Stimulated activated CD4-positive, alpha-beta T cell treated with anti-CD3 and anti-CD28 coated beads, TNF-alpha, amount 100 ng/mL, for 24 hours (primary cell): ENCODE measurements around the gene RPTOR.
"Not testable (repeated sequence)": the region's sequence is repeated elsewhere in the genome, so short reads cannot be mapped to it uniquely, and the experiment has no call there.

Experiments
- DNase-seq, 3 experiments: peaks; one replicate each; pipeline ENCODE4 v3.0.0-alpha.2; 2020; ENCODE audit warnings: low read depth in 3 of 3

The RPTOR gene

GRCh38 chr17:80795754-80796153 lies 251.1 kb downstream of the RPTOR start:
- no peak for DNase-seq

- no peak for DNase-seq
These were observed 251.8 kb downstream of the RPTOR start for GRCh38 chr17:80796430-80796861.

GRCh38 chr17:80797222-80797621 lies 252.6 kb downstream of the RPTOR start:
- DNase-seq, result not testable (repeated sequence)

- no peak for DNase-seq
These were observed 253.3 kb downstream of the RPTOR start for GRCh38 chr17:80797741-80798594.

GRCh38 chr17:80798595-80799537 lies 254.2 kb downstream of the RPTOR start:
- DNase-seq, result no peak

GRCh38 chr17:80799538-80800480 lies 255.2 kb downstream of the RPTOR start:
- no peak for DNase-seq

GRCh38 chr17:80800481-80801391 lies 256.1 kb downstream of the RPTOR start:
- no peak for DNase-seq

- no peak for DNase-seq
These were observed 258.2 kb downstream of the RPTOR start for GRCh38 chr17:80802626-80803450.

- no peak for DNase-seq
These were observed 259.1 kb downstream of the RPTOR start for GRCh38 chr17:80803451-80804428.

GRCh38 chr17:80804466-80804865 lies 259.8 kb downstream of the RPTOR start:
- DNase-seq, result no peak

GRCh38 chr17:80805032-80805751 lies 260.6 kb downstream of the RPTOR start:
- DNase-seq, result no peak

GRCh38 chr17:80807014-80807413 lies 262.4 kb downstream of the RPTOR start:
- DNase-seq, result no peak

GRCh38 chr17:80807882-80808281 lies 263.2 kb downstream of the RPTOR start:
- DNase-seq, result no peak

- no peak for DNase-seq
These were observed 266.8 kb downstream of the RPTOR start for GRCh38 chr17:80811181-80812105.

GRCh38 chr17:80812362-80813088 lies 267.9 kb downstream of the RPTOR start:
- no peak for DNase-seq

- DNase-seq, result no peak
These were observed 268.7 kb downstream of the RPTOR start for GRCh38 chr17:80813318-80813717.
